NCI-H510A treated with DMSO at 0.1 percent for 48 hours (cell line): ENCODE data around the gene DBP.
"Not testable (repeated sequence)": the region's sequence is repeated elsewhere in the genome, so short reads cannot be mapped to it uniquely, and the experiment has no call there.

Experiments
- DNase-seq: peaks from one replicate; lab custom pipeline; 2025; lab: John Stamatoyannopoulos, UW

Gene DBP

GRCh38 chr19:48668332-48668731 lies 31.2 kb upstream of the DBP start:
- no peak for DNase-seq

DNA sequence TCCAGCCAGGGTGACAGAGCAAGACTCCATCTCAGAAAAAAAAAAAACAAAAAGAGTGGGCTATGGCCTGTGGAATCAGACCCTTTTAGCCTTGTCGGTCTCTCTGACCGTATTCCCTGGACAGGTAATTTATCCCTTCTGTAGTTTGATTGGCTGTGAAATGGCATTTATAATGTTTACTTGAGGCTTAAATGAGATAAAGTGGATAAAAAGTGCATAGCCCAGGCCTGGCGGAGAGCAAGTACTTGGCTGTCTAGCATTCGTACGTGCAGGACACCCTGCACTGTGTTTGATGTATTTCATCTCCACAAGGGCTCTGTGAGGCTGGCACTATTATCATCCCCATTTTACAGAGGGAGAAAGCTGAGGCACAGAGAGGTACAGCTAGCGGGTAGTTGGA lies 28.6 kb upstream of the DBP start:
- DNase-seq: no peak

DNA sequence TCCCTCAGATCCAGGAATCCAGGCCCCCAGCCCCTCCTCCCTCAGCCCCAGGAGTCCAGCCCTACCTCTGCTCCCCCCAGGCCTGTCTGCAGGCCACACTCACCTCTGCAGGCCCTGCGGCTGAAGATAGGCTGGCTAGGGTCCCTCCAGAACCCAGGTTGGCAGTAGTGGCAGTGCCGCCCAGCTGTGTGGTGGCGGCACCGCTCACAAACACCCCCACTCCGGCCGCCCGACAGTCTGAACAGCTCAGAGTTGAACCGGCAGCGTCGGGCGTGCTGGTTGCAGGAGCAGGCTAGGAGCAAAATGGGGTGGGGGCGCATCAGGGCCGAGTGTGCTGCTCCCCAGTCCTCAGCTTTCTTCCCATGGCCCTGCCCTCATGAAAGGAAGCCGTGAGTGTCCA lies 27.3 kb upstream of the DBP start:
- DNase-seq: no peak

- no peak for DNase-seq
Measured at GRCh38 chr19:48663667-48664066, 26.5 kb upstream of the DBP start.

DNA sequence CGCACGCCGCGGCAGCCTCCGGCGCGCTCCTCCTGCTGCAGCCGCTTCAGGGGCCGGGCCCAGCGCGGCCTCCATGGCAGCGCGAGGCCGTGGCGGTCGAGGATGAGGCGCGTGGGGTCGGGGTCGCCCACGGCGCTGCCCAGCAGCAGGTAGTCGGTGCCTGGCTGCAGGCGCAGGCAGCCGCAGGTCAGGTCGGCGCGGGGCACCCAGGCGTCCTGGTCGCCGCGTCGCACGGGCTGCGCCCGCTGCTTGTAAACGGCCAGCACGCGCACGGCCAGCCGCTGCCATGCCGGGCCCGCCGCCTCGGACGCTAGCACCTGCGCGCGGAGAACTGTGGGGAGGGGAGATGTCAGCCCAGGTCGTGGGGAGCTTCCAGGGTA lies 24.5 kb upstream of the DBP start:
- DNase-seq: no peak

GRCh38 chr19:48660852-48661710 lies 23.9 kb upstream of the DBP start:
- peak; percentile 54 for DNase-seq

DNA sequence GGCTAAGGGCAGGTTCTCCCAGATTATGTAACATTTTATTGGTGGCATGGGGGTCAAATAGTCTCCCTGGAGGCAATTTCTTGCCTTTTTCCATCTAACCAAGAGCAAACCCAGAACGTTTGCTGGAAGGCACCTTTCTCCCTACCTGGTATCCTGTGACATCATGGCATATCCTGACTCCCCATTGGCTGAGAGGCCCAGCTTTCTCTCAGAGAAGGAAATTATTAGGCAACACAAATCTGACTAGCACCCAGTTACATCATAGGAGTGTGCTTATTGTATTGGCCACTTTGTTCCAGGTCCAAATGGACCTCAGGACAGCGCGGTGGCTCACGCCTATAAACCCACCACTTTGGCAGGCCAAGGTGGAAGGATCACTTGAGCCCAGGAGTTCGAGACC lies 22.6 kb upstream of the DBP start:
- no peak for DNase-seq

DNA sequence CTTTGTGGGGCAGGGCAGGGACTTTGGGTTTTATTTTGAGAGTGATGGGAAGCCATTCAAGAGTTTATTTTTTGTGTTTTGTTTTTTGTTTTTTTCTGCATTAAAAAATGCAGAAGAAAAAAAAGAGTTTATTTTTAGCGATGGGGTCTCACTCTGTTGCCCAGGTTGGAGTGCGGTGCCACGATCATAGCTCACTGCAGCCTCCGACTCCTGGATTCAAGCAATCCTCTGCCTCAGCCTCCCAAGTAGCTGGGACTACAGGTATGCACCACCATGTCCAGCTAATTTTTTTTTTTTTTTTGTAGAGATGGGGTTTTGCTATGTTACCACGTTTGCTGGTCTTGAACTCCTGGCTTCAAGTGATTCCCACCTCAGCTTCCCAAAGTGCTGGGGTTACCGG lies 21.3 kb upstream of the DBP start:
- DNase-seq: no peak

GRCh38 chr19:48657828-48658227 lies 20.6 kb upstream of the DBP start:
- DNase-seq: not testable (repeated sequence)

DNA sequence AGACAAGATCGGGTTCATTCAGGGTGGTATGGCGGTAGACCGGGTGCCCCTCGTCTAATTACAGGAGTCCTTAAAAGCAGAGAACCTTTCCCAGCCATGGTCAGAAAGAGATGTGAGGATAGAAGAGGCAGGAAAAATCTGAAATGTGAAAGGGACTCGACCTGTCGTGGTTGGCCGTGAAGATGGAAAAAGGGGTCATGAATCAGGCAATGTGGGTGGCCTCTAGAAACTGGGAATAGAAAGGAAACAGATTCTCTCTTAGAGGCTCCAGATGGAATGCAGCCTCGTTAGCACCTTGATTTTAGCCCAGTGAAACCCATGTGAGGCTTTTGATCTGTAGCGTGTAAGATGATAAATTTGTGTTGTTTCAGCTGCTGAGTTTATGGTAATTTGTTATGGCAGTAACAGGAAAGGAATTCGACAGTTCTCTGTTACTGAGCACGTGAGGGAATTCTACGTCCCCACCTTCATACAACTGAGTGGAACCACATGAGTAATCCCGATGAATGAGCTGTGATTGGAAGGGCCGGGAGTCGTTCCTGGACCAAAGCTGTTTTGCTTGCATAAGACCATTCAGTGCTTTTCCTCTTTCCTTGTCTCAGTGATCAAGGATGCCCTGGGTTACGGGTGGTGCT lies 19.8 kb upstream of the DBP start:
- no peak for DNase-seq

DNA sequence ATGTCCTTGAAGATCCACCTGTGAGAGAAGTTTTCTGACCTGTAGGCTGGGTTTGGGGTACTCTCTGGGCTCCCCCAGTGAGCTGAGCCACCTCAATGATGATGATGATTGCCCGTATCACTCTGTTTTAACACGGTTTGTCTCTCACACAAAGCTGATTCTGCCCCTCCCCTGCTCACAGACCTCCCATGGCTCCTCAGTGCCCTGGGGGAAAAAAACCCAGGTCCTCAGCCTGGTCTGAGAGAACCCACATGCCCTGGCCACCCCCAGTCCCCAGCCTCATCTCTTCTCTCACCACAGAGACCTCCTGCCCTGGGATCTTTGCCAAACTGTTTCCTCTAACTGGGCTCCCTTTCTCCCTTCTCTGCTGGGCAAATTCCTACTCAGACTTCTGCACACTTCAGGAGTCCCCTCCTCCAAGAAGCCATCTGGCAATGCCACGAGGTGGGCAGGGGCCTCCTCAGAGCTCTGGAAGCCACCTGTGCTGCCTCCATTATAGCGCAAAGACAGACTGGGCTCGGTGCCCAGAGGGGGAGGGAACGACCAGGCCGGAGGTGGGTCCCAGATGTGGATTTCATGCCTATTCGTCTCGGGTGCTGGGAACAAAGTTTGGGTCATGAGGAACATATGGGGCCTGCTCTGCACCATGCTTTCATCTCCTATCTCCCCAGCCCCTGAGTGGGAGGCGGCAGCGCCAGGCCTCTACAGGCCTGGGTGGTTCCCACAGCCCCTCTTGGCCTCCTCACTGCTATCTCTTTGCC lies 17.3 kb upstream of the DBP start:
- DNase-seq: no peak

- DNase-seq: no peak
Measured at GRCh38 chr19:48651683-48652048, 14.5 kb upstream of the DBP start.

DNA sequence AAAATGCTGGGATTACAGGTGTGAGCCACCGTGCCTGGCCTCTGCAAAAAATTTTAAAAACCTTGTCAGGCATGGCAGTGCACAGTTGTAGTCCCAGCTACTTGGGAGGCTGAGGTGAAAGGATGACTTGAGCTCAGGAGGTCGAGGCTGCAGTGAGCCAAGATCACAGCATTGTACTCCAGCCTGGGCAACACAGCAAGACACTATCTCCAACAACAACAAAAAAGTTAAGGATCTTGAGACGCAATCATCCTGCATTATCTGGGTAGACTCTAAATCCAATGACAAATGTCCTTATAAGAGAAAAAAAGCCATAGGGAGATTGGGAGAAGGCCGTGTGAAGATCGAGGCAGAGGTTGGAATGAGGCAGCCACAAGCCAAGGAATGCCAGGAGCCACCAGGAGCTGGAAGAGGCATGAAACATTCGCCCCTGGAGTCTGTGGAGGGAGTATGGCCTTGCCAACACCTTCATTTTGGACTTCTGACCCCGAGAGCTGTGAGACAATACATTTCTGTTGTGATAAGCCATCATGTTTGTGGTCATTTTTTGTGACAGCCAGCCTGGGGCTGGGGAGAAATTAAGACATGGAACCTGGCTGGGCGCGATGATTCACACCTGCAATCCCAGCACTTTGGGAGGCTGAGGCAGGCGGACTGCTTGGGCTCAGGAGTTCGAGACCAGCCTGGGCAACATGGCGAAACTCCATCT lies 13.9 kb upstream of the DBP start:
- no peak for DNase-seq

GRCh38 chr19:48648134-48648533 lies 11.0 kb upstream of the DBP start:
- no peak for DNase-seq

DNA sequence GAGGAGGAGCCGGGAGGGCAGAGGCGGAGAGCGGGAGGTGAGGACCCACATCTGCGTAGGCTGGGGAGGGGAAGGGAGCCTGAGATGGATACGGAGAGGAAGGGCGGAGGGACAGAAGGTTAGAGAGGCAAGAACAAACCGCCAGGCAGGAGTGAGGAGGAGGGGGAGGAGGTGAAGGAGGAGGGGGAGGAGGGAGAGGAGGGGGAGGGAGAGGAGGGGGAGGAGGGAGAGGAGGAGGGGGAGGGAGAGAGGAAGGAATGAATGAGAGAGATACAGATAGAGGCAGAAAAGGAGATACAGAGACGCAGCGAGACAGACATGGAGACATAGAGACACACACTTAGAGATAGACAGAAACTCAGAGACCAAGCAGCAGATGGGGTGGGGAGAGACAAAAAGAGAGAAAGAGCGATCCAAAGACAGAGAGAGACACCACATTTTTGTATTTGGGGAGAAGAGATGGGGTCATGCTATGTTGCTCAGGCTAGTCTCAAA lies 9.6 kb upstream of the DBP start:
- no peak for DNase-seq

GRCh38 chr19:48646001-48646721 lies 9.0 kb upstream of the DBP start, which contains the start of gene CA11:
CA11 (minus strand) TSS chr19:48646187; CDS start chr19:48645632, 555 bp downstream.
- peak; percentile 92 for DNase-seq

- no peak for DNase-seq
Measured at GRCh38 chr19:48645620-48646000, 8.4 kb upstream of the DBP start.

DNA sequence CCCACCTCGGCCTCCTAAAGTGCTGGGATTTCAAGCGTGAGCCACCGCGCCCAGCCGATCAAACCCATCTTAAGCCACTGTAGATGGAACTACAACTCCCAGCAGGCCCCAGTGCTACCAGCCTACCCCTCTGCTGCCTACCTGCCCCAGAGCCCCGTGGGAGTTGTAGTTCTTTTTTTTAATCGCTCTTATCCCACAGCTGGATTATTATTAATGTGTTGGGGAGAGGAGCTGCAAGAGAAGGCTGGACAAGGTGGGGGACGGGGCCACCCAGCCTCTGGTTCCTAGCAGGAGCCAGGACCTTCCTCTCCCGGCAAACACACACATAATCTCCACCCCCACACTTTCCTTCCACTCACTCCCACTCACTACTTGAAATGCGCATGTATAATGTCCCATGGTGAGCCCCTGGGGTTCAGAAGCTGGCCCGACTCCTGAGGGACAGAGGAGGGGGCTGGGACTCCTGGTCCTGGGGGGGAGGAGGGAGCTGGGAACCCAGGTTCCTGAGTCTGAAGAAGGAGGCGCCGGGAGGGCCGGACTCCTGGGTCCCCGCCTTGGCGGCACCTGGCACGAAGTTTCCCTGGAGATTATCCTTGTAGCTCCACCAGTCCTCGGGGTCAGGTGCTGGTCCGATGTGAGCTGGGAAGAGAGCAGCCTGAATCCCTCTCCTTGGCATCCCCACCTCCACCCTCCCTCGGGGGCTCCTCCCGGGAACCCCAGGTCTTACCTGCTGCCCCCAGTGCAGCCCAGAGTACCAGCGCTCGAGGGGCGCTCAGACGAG lies 7.8 kb upstream of the DBP start:
- DNase-seq: peak; percentile 73

DNA sequence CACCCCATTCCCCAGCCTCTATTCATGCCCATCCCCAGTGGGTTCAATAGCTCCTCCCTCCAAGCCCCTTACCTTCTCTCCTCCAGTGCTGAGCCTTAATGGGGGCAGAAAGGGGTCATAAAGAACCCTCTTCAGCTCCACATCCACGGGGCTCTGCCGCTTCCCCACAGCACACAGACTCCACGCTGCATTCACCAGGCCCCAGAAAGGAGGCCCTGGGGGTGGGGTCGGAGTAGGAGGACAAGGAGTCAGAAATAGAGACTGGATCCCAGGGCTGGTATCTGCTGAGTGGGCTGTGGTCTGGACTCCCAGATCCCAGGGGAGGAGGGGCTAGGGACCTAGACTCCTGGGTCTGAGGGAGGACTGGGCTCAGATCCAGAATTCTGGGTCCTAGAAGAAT lies 7.2 kb upstream of the DBP start:
- no peak for DNase-seq

GRCh38 chr19:48642862-48643261 lies 5.7 kb upstream of the DBP start:
- DNase-seq: no peak

DNA sequence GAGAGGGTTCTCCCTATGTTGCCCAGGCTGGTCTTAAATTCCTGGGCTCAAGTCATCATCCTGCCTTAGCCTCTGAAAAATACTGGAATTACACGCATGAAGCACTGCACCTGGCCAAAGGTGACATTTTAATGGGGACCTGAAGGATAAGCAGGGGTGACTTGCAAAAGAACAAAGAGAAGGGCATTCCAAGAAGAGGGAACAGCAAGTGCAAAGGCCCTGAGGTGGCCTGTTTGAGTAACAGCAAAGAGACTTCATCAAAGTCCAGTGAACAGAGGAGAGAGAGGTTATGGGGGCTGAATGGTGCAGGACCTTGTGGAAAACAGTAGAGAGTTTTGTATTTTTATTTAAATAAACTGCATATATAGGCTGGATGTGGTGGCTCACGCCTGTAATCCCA lies 4.7 kb upstream of the DBP start:
- no peak for DNase-seq
